Measurements from ENCODE around the gene HMOX2. TPM values are rescaled to one million over a fixed set of nuclear protein-coding genes. Genes with fewer than 3 reads are reported as not detected.

HMOX2 gene
- total RNA-seq, 4 donors from 2014 or later = 46.9 to 94.0 (median 75.0) TPM

- no peak for DNase-seq
- Histone ChIP-seq H3K9me3 (no peaks in the 10 kb centered on the region), H3K4me1 (peaks cover 0 to 12% (median 3%) of the 10 kb centered on the region in 3 donors), H3K27me3 (no peaks in the 10 kb centered on the region), H3K27ac (no peak overlapping the region), H3K4me3 (no peak overlapping the region), H3K36me3 (peaks cover 5 to 93% (median 24%) of the 10 kb centered on the region in 3 donors)
- TF ChIP-seq, protein P1, sequence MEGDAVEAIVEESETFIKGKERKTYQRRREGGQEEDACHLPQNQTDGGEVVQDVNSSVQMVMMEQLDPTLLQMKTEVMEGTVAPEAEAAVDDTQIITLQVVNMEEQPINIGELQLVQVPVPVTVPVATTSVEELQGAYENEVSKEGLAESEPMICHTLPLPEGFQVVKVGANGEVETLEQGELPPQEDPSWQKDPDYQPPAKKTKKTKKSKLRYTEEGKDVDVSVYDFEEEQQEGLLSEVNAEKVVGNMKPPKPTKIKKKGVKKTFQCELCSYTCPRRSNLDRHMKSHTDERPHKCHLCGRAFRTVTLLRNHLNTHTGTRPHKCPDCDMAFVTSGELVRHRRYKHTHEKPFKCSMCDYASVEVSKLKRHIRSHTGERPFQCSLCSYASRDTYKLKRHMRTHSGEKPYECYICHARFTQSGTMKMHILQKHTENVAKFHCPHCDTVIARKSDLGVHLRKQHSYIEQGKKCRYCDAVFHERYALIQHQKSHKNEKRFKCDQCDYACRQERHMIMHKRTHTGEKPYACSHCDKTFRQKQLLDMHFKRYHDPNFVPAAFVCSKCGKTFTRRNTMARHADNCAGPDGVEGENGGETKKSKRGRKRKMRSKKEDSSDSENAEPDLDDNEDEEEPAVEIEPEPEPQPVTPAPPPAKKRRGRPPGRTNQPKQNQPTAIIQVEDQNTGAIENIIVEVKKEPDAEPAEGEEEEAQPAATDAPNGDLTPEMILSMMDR (IDR thresholded peaks at IDR 0.05) = no peak
- no peak for TF ChIP-seq POLR2A (IDR thresholded peaks at IDR 0.05)
- intact Hi-C loops (cut with DNase I) = no loop called here
- WGBS, 2 donors = 84 to 89% methylated on average over 4 of the region's 4 CpGs
Measured at GRCh38 chr16:4433228-4433627, 43.0 kb upstream of the HMOX2 start.

GRCh38 chr16:4433914-4434787 lies 42.0 kb upstream of the HMOX2 start:
- Histone ChIP-seq H3K27ac (no peak overlapping the region), H3K4me3 (no peak overlapping the region), H3K9me3 (no peaks in the 10 kb centered on the region), H3K36me3 (peaks cover 8 to 99% (median 24%) of the 10 kb centered on the region in 3 donors), H3K27me3 (no peaks in the 10 kb centered on the region), H3K4me1 (peaks cover 0 to 2% (median 0%) of the 10 kb centered on the region in 3 donors)
- intact Hi-C loops (cut with DNase I) = no loop called here
- DNase-seq = no peak
- WGBS, 2 donors = 82 to 84% methylated on average over 12 of the region's 12 CpGs
- TF ChIP-seq, protein P1 (IDR thresholded peaks at IDR 0.05) = no peak
- no peak for TF ChIP-seq POLR2A (IDR thresholded peaks at IDR 0.05)

DNA sequence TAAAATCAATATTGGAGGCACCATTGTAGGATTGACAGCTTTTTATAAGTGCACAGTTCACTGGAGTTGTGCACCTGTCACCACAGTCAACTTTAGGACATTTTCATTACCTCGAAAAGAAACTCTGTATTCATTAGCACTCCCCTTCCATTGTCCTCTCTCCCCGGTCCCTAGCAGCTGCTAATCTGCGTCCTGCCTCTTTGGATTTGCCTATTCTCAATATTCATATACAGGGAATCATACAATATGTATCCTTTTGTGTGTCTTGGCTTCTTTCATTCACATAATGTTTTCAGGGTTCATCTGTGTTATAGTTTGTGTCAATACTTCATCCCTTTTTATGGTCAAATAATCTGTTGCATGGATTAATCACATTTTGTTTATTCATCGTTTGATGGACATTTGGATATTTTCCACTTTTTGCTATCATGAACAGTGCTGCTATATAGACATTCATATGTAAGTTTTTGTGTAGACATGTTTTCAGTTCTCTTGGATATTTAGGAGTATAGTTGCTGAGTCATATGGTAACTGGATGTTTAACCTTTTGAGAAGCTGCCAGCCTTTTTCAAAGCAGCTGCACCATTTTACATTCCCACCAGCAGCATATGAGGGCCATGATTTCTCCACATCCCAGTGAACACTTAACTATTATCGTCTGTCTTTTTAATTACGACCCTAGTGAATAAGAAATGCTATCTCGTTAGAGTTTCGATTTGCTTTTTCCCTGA lies 40.7 kb upstream of the HMOX2 start:
- 58 to 62% methylated on average over 8 of the region's 8 CpGs for WGBS, 2 donors
- H3K27ac ChIP-seq = no peak overlapping the region
- intact Hi-C loops (cut with DNase I) = no loop called here
- H3K4me3 ChIP-seq = no peak overlapping the region
- no peak for TF ChIP-seq POLR2A (IDR thresholded peaks at IDR 0.05)
- TF ChIP-seq, protein P1 (IDR thresholded peaks at IDR 0.05) = no peak
- DNase-seq = no peak
- H3K27me3 ChIP-seq = no peaks in the 10 kb centered on the region
- H3K36me3 ChIP-seq = peaks cover 15 to 99% (median 24%) of the 10 kb centered on the region in 3 donors
- no peaks in the 10 kb centered on the region for H3K4me1 ChIP-seq
- no peaks in the 10 kb centered on the region for H3K9me3 ChIP-seq

GRCh38 chr16:4437366-4437765 lies 38.8 kb upstream of the HMOX2 start:
- intact Hi-C loops (cut with DNase I) = no loop called here

More at GRCh38 chr16:4437366-4437765, 38.8 kb upstream of the HMOX2 start:
- H3K4me3 ChIP-seq = no peak overlapping the region
- peaks cover 18 to 99% (median 31%) of the 10 kb centered on the region in 3 donors for H3K36me3 ChIP-seq
- no peaks in the 10 kb centered on the region for H3K27me3 ChIP-seq
- no peak for DNase-seq
- H3K27ac ChIP-seq = no peak overlapping the region
- 96 to 97% methylated on average over 3 of the region's 3 CpGs for WGBS, 2 donors
- TF ChIP-seq, protein P1 (IDR thresholded peaks at IDR 0.05) = no peak
- H3K9me3 ChIP-seq = no peaks in the 10 kb centered on the region
- H3K4me1 ChIP-seq = no peaks in the 10 kb centered on the region
